ENCODE data around the gene TSPAN8.
A peak's percentile ranks its signal among the peaks of the same experiment; 100 is the strongest.
"Not testable (repeated sequence)": the region's sequence is repeated elsewhere in the genome, so short reads cannot be mapped to it uniquely, and the experiment has no call there.

TSPAN8 gene

GRCh38 chr12:71164166-71164565, 6.4 kb upstream of the TSPAN8 start:
- no peak for DNase-seq

- DNase-seq, result peak; percentile 19 to 39
Measured at GRCh38 chr12:71162832-71163763, 5.3 kb upstream of the TSPAN8 start.

- DNase-seq, result no peak
Measured at GRCh38 chr12:71161591-71161990, 3.8 kb upstream of the TSPAN8 start.

- DNase-seq, result no peak
Measured at GRCh38 chr12:71160585-71160984, 2.8 kb upstream of the TSPAN8 start.

GRCh38 chr12:71159878-71160277, 2.1 kb upstream of the TSPAN8 start:
- DNase-seq, result no peak

- no peak for DNase-seq
Measured at GRCh38 chr12:71159264-71159663, 1.5 kb upstream of the TSPAN8 start.

GRCh38 chr12:71158361-71158882, 623 bp upstream of the TSPAN8 start:
- peak; percentile 67 to 82 for DNase-seq

GRCh38 chr12:71155225-71155624, 2.6 kb downstream of the TSPAN8 start:
- peak in 1 of 2 experiments; percentile 19 for DNase-seq

- DNase-seq, result no peak
Measured at GRCh38 chr12:71152851-71153250, 4.9 kb downstream of the TSPAN8 start.

- not testable (repeated sequence) for DNase-seq
Measured at GRCh38 chr12:71150041-71150440, 7.8 kb downstream of the TSPAN8 start.

GRCh38 chr12:71144682-71145081, 13.1 kb downstream of the TSPAN8 start:
- no peak for DNase-seq

GRCh38 chr12:71142956-71143355, 14.8 kb downstream of the TSPAN8 start:
- DNase-seq, result no peak

- no peak for DNase-seq
Measured at GRCh38 chr12:71142016-71142415, 15.8 kb downstream of the TSPAN8 start.

- no peak for DNase-seq
Measured at GRCh38 chr12:71141378-71141926, 16.3 kb downstream of the TSPAN8 start.

- DNase-seq, result no peak
Measured at GRCh38 chr12:71139153-71139735, 18.6 kb downstream of the TSPAN8 start.

- no peak for DNase-seq
Measured at GRCh38 chr12:71138011-71138410, 19.8 kb downstream of the TSPAN8 start.

- DNase-seq, result no peak
Measured at GRCh38 chr12:71135812-71136176, 22.0 kb downstream of the TSPAN8 start.

GRCh38 chr12:71135077-71135811, 22.6 kb downstream of the TSPAN8 start:
- DNase-seq, result no peak

- no peak for DNase-seq
Measured at GRCh38 chr12:71134405-71134804, 23.4 kb downstream of the TSPAN8 start.

GRCh38 chr12:71130521-71131069, 27.2 kb downstream of the TSPAN8 start:
- DNase-seq, result no peak

GRCh38 chr12:71129364-71129763, 28.4 kb downstream of the TSPAN8 start:
- no peak for DNase-seq

- DNase-seq, result no peak
Measured at GRCh38 chr12:71128191-71128788, 29.5 kb downstream of the TSPAN8 start.
